DMS79 (cell line): Measurements from ENCODE around the gene CDC42EP1.

Experiments used
- DNase-seq: peaks from one replicate; lab custom pipeline; 2025; lab: John Stamatoyannopoulos, UW

CDC42EP1 gene

DNA sequence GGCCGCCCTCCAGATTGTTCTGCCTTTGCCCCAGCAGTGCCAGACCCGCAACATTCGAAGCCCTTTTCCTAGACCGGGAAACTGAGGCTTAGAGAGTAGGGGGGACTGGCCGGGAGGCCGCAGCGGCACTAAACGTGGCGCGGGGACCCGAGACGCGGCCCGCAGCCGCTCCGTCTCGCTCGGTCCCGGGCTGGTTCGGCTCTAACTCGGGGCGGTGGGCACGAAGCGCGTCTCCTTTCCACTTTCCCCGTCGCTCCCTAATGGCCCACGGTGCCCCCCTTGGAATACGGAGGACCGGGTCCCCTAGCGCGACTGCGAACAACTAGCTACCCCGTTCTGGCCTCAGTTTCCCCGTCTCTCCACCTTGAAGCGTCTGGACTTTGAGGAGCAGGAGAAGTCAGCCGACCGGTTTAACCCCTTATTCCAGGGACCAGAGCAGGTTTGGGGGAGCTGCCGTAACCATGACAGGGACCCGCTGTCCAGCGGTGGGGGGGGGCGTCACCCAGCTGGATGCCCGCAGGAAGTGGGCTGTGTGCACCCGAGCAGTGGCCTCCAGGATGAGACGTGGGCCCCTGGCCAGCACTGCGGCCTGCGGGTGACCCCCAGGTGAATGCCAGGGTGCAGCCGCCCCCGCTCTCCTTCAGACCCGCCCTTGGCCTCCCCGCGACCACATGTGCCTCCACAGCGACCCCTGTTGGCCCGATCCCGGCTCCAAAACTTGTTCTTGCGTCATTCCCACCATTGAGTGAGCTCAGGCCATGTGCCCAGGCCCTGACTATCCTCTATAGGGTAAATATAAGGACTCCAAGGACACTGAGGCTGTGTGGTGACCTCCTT, 1.1 kb downstream of the CDC42EP1 start:
- DNase-seq: no peak

GRCh38 chr22:37562049-37562875, 2.0 kb downstream of the CDC42EP1 start:
- no peak for DNase-seq

DNA sequence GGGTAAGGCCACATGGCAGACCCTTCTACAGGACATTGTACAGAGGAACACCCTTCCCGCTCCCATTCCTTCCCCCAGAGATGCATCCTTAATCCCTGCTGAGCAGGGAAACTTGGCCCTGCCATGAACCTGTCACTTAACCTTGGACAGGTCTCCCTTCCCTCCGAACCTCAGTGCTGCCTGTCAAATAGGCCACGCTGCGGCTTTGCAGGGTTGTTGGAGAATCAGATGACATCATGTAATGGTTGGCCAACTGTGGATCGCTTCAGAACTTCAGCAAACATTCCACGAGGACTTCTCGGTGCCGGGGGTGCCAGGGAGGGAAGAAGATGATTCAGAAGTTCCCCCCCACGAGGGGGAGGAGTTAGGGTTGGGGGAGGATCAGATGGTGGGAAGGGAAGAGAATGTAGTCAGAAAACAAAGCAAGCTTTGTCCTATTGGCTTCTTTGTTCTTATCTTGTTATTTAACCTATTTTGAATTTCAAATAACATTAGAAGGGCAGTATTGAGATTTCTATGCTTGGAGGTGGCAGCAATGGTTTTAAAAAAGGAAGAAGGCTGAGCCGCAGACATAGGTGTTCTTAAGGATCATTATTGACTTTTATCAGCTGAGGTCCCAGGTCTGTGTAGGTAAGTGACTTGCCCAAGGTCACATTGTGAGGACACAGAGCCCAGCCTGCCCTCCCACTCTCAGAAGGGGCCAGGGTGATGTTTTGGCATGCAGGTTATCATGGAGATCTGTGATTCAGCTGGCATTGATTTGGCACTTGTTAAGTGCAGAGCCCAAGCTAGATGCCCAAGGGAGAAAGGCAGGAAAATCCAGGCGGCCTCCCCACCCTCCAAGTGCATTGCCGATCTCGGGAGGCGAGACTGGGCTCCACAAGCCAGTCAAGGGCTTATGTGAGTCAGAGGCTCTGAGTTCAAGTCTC, 3.1 kb downstream of the CDC42EP1 start:
- DNase-seq: no peak

GRCh38 chr22:37564111-37564711, 3.9 kb downstream of the CDC42EP1 start:
- no peak for DNase-seq

GRCh38 chr22:37565830-37566229, 5.5 kb downstream of the CDC42EP1 start:
- DNase-seq: no peak

- DNase-seq: no peak
These were observed 6.1 kb downstream of the CDC42EP1 start for GRCh38 chr22:37566329-37566837.

DNA sequence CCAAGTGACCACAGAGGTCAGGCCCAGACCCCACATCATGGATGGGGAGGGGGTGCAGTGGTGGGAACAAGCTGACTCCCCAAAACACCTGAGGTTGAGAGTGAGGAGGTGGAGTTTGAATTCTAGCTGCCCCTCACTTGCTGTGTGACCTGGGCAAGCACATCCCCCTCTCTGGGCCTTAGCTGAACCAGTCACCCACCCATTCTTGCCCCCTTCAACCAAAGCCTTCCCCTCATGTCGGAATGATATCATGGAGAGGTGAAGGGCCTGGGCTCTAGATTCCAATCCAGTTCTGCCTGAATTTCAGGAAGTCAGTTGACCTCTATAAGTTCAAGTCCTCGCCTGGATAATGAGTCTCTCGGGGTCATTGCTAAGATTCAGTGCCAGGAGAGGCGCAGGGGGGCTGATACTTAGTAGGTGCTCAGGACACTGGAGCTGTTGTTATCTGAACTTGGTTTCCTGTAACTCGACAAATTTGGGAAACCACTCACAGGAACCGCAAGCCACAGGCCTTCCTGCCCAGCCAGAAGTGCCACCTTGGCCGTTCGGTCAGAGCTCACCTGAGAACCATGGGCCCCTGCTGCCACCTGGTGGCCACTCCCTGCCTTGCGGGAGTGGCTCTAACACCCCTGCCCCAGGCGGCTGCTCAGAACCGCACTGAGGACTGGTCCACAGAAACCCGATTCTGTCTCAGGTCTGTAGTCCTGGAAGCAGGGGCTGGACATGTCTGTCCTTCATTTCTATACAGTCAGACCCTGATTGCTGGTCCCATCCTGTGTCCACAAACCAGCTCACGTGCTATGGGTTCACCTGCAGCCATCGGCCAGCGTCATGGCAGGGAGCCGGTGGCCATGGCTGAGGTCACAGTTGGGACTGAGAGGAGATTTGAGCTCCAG, 6.9 kb downstream of the CDC42EP1 start:
- DNase-seq: peak; percentile 29

GRCh38 chr22:37568012-37568411, 7.7 kb downstream of the CDC42EP1 start:
- DNase-seq: no peak

- no peak for DNase-seq
These were observed 8.2 kb downstream of the CDC42EP1 start for GRCh38 chr22:37568448-37569008.

DNA sequence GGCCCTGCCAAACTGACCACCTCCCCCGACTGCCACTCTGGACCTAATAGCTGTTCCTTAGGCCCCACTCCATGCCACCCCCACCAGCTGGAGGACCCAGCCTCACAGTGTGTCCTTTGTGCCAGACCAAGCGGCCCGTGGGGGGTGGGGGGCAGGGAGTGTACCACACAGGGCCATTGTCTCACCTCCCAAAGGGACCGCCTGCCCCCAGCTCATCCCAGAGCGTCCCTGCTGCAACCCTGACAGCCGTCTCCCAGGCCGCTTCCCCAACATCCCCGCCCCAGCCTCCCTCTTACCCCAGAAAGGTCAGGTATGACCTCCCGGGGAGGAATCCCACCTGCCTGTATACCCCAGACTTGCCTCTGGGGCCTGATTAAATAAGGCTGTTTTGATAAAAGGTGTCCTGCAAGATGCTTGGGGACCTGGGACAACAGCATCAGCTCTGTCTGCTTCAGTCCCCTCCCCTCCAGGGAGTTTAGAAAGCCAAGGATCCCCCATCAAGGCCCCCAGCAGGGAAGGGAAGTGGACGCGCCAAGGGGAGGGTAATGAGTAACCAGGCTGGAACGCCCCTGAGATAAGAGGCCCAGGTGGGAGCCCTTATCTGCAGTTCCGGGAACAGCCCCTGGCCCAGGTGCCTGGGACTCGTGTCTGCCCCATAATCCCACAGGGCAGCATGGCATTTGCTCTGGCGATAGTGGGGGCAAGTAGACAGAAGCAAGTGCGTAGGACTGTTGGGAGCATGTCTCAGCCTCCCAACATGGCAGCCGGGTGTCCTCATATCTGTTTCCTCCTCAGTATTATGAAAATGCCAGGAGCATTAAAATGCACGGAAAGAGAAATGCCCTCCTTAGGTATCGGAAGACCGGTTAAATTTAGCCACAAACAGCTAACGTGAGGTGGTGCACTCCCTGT, 9.0 kb downstream of the CDC42EP1 start:
- DNase-seq: no peak

GRCh38 chr22:37569921-37570660, 9.8 kb downstream of the CDC42EP1 start:
- DNase-seq: no peak

- no peak for DNase-seq
These were observed 10.3 kb downstream of the CDC42EP1 start for GRCh38 chr22:37570661-37570976.

DNA sequence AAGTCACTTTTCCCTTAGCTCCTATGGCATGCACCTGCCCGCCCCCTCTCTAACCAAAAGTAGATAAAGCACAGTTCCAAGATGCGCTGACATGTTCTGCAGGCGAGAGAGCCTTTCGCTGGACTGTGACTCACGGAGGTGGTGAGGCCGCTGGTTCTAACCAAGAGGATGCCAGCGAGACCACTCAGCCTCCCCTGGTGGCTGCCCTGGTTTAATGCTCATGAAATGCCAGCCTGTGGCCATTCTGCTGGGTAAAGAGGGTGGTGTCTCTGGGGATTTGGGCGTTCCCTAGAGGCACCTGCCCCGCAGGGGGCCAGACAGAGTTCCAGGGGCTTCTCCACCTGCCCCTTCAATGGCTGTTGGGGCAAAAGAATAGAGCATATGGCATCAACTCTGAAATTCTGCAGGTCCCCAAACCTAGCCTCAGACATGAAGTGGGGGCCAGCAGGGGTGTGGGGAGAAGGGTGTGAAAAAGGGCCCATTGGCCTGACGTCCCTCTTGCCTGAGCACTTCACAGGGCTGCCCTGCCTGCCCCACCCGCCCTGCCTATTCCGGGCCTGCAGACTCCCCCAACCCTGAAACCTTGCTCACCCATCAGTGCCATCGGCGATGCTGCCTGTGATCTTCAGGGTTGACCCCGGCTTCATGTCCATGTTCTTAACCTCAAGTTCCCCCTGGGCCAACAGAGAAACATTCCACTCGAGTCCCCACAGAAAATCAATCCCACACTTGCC, 11.1 kb downstream of the CDC42EP1 start:
- no peak for DNase-seq

DNA sequence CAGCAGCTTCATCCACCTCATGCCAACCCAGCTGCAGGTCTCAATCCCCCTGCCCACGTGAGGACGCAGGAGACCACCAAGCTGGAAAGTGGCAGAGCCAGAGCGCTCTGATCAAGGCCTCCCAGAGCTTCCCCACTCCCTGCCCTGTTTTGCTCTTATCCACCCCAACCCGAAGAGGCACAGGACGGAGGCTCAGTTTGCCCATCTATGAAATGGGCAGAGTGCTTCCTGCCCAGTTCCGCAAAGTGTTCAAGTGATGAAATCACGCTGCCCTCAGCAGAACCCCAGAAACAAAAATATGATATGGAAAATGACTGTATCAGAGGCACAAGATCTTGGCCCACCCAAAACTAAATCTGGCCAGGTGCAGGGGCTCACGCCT, 11.7 kb downstream of the CDC42EP1 start:
- DNase-seq: no peak

DNA sequence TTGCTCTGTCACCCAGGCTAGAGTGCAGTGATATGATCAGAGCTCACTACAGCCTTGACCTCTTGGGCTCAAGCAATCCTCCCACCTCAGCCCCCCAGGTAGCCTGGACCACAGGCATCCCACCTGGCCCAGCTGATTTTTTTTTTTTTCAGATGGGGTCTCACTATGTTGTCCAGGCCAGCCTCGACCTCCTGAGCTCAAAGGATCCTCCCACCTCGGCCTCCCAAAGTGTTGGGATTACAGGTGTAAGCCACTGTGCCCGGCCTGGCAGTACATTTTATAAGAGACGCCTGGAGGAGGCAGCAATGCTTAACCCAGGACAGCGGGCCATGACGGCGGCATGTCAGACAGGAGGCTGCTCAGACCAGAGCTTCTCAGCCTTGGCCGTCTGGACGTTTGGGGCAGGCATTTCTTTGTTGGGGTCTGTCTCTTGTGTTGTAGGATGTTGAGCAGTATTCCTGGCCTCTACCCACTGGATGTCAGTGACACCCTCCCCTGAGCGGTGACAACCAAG, 15.3 kb downstream of the CDC42EP1 start:
- no peak for DNase-seq

DNA sequence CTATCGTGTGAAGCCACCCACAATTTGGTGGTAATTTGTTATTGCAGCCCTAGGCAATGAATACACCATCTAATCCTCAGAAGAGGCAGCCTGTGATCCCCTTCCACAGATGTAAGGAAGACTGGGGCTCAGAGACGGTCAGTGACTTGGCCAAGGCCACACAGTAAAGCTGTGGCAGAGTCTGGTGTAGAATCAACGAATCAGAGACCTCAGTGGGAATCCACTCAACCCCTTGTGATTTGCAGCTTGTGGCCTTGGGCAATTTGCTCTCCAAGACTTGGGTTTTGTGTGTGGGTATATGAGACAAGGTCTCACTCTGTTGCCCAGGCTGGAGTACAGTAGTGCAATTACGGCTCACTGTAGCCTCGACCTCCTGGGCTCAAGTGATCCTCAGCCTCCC, 17.7 kb downstream of the CDC42EP1 start:
- DNase-seq: no peak

- DNase-seq: no peak
These were observed 21.2 kb downstream of the CDC42EP1 start for GRCh38 chr22:37581504-37581903.

DNA sequence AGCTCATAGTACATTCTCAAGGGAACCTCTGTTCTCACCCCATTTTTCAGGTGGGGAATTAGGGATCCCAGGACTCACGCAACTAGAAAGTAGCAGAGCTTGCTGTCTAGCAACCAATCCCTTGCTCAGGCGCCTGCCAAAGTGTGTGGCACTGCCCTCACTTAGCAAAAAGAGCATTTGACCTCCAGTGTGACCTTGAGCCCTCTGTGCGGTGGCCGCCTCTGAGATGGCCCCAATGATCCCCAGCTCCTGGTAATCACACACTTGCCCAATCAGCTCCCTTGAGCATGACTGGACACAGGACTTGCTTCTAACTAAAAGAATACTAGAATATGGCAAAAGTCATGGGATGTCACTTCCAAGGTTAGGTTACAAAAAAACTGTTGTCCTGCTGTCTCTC, 22.2 kb downstream of the CDC42EP1 start:
- DNase-seq: no peak
